HG03378 (cell line): ENCODE data around the gene PTPRCAP.
"Not testable (repeated sequence)": the region's sequence is repeated elsewhere in the genome, so short reads cannot be mapped to it uniquely, and the experiment has no call there.

Experiments
- ATAC-seq: cut with Tn5 transposase; IDR thresholded peaks from one replicate; pipeline ENCODE4 v1.9.1; 2021; ENCODE audit warnings: mild to moderate bottlenecking, moderate library complexity; ENCODE audit not compliant: unreplicated experiment

Gene PTPRCAP

DNA sequence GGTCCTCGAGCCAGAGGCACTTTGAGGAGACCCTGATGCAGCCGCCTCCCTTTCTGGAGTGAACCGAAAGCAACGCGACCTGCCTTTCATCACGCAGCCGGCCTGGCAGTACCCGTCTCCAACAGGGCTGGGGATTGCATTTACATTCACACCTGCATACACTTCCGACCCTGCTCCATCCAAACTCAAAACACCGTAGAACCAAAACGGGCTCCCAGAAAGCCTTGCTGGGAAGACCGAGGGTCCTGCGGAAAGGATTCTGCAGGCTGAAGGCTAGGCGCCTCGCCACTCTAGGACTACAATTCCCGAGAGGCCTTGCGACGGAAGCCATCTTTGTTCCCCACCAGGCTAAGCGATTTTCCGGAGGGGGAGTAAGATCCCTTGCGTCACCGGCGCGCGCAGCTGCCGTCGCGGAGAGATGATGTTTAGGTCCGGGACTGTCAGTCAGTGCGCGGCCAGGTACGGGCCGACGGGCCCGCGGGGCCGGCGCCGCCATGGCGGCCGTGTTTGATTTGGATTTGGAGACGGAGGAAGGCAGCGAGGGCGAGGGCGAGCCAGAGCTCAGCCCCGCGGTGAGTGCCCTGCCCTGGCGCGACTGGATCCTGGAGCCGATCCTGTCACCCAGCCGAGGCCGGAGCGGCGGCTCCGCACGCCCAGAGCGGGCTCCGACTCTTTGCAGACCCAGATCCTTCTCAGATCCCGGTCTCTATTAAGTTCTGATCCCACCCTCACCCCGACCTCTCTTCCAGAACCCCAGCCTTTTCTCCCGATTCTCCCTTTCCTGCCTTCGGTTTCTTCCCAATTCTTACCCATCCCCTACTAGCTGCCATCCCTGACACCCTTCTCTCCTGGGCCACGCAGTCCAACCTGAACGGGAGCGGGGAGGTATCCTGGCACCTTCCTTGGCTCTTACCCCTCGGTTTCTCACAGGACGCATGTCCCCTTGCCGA is 9.2 kb downstream of the PTPRCAP start, which contains the start of gene RPS6KB2:
RPS6KB2 (plus strand) TSS at position 443 of the 950 bp plus-strand sequence; CDS start at position 495, 52 bp downstream.
- peak; percentile 72 for ATAC-seq

DNA sequence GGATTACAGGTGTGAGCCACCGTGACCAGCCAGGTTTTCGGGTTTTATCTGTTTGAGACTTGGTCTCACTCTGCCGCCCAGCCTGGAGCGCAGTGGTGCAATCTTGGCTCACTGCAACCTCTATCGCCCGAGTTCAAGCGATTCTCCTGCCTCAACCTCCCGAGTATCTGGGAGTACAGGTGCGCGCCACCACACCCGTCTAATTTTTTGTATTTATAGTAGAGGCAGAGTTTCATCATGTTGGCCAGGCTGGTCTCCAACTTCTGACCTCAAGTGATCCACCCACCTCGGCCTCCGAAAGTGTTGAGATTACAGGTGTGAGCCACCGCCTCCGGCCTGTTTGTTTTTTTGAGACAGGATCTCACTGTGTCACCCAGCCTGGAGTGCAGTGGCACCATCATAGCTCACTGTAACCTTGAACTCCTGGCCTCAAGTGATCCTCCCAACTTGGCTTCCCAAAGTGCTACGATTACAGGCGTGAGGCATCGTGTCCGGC is 10.1 kb downstream of the PTPRCAP start:
- ATAC-seq: not testable (repeated sequence)

DNA sequence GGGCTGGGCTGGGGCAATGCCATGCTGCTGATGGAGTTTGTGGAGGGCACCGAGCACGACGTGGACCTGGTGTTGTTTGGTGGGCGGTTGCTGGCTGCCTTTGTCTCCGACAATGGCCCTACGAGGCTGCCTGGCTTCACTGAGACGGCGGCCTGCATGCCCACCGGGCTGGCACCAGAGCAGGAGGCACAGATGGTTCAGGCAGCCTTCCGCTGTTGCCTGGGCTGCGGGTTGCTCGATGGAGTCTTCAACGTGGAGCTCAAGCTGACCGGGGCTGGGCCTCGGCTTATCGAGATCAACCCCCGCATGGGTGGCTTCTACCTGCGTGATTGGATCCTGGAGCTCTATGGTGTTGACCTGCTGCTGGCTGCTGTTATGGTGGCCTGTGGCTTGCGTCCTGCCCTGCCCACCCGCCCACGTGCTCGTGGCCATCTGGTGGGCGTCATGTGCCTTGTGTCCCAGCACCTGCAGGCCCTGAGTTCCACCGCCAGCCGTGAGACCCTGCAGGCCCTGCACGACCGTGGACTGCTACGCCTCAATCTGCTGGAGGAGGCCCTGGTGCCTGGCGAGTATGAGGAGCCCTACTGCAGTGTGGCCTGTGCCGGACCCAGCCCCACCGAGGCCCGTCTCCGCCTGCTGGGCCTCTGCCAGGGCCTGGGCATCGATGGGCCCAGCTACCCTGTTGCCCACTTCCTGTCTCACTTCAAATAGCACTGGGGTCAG is 13.4 kb downstream of the PTPRCAP start:
- ATAC-seq: no peak

DNA sequence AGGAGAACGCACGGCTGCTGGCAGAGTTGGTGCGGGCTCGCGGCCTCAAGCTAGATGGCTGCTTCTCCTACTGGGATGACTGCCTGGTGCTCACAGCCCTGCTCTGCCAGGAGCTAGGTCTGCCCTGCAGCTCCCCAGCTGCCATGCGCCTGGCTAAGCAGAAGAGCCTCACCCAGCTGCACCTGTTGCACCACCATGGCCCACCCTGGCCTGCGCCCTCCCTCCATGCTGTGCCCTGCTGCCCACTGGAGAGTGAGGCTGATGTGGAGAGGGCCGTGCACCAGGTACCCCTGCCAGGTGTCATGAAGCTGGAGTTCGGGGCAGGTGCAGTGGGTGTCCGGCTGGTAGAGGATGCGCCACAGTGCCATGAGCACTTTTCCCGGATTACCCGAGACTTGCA is 14.0 kb downstream of the PTPRCAP start:
- ATAC-seq: no peak

DNA sequence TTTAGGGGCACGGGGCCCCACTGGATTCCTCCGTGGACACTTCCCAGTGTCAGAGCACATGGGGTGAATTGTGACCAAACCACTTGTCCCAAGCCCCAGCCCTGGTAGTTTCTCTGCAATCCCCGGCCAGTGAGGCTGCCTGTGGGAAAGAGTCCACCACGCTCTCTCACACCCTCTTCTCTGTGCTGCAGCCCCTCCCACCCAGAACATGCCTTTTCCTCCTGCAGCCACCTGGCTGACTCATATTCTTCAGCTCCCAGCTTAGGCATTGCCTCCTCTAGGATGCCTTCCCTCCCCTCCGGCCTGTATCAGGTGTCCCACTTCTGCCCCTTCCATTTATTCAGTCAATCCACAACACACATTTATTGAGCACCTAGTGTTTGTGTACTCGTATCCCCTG is 14.6 kb downstream of the PTPRCAP start:
- no peak for ATAC-seq

DNA sequence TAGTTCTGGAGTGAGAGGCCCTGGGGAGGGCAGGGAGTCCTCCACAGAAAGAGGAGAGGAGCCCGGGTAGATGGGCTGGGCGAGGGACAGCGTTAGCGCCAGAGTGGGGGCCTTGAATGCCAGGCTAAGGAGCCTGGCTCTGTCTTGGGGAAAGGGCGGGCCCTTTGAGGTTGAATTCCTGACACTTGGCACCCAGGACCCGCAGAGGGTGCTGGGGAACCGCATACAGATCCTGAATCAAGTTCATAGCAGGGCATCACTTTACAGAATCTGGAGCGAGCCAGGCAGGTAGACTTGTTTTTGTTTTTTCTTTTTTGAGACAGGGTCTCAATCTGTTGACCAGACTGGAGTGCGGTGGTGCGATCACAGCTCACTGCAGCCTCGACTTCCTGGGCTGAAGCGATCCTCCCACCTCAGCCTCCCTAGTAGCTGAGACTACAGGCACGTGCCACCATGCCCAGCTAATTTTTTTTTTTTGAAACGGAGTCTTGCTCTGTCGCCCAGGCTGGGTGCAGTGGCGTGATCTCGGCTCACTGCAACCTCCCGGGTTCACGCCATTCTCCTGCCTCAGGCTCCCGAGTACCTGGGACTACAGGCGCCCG is 16.0 kb downstream of the PTPRCAP start:
- ATAC-seq: no peak

DNA sequence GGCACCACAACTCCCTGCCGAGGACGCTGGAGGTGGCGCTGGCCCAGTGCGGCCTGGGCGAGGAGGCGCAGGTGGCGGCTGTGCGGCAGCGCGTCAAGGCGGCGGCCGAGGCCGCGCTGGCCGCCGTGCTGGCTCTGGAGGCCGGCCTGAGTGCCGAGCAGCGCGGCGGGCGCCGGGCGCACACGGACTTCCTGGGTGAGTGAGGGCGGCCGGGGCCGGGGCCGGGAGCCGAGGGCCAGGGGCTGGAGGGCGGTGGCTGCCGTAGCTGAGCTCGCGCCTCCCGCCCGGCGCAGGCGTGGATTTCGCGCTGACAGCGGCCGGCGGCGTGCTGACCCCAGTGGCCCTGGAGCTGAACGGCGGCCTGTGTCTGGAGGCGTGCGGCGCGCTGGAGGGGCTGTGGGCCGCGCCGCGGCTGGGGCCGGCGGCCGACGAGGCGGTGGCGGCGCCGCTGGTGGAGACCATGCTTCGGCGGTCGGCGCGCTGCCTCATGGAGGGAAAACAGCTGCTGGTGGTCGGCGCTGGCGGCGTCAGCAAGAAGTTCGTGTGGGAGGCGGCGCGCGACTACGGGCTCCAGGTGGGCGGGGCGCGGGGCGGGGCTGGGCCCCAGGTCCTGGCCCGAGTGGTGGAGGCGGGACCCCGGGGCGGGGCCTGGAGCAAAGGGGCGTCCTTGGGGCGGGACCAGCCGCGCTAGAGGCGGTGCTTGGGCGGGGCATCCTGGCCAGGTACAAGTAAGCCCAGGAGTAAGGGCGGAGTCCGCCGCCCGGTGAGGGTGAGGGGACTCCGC is 16.6 kb downstream of the PTPRCAP start:
- ATAC-seq: no peak

DNA sequence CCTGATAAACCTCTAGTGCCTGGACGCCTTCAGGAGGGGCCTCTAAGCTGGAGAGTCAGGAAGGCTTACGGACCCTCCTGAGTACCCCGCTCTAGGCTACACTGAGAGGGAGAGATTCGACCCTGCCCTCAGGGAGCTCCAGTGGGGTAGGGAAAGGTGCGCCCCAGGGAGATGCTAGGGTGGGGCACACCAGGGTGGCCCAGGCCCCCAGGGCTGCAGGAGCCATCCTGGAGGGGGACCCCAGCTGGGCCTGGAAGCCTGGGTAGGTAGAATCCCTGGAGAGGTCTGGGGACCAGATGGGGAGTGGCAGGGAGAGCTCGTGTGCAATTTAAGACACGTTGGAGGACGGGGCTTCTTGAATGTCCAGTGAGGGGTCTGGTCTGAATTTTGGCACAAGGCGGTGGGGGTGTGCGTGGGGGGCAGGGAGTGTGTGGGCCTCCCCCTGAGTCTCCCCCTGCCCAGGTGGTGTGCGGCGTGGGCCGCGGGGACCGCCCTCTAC is 17.3 kb downstream of the PTPRCAP start:
- ATAC-seq: no peak

DNA sequence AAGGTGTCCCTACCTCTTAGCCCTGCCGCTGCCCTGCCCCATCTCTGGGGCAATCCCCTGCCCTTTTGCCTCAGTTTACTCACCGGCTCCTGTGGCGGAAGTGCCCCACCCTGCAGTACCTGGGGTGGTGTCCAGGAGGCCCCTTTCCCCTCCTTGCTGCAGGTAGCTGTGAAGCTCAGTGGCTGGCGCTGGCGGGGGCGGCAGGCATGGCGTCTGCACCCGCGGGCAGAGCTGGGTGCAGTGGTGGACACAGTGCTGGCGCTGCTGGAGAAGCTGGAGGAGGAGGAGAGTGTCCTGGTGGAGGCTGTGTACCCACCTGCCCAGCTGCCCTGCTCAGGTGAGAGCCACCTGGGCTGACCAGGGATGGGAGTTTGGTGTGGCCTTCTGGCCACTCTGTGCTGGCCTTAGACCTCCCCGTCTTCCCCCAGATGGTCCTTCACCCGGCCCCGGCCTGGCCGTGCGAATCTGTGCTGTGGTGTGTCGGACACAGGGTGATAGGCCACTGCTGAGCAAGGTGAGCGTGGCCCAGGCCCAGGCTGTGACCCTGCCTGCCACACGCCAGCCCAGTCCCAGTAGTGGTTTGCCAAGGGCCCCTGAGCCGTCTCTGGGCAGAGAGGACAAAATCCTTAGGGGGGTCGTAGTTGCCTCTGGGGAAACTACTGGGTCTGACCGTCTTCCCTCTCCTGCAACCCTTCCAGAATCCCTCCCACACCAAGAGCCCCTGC is 18.0 kb downstream of the PTPRCAP start:
- no peak for ATAC-seq

DNA sequence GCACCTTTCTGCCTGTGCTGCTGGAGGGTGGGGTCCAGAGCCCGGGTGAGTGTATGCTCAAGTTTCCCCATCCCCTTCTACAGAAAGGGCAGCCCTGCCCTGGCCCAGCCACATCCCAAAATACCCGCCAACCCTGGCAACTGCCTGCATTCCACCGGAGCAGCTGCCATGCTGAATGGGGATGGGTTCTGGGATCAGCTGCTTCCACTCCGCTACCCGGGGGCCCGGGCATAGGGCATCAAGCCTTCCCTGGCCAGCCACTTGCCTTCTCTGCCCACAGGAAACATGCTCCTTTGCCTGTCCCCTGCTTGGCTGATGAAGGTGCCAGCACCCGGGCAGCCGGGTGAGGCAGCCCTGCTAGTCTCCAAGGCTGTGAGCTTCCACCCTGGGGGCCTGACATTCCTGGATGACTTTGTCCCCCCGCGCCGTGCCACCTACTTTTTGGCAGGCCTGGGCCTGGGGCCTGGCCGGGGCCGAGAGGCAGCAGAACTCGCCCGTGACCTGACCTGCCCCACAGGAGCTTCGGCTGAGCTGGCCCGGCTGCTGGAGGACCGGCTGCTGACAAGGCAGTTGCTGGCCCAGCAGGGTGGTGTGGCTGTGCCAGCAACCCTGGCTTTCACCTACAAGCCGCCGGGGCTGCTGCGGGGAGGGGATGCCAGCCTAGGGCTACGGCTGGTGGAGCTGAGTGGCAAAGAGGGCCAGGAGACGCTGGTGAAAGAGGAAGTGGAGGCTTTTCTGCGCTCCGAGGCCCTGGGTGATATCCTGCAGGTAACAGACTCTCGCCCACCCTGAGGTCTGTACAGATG is 18.8 kb downstream of the PTPRCAP start:
- no peak for ATAC-seq

DNA sequence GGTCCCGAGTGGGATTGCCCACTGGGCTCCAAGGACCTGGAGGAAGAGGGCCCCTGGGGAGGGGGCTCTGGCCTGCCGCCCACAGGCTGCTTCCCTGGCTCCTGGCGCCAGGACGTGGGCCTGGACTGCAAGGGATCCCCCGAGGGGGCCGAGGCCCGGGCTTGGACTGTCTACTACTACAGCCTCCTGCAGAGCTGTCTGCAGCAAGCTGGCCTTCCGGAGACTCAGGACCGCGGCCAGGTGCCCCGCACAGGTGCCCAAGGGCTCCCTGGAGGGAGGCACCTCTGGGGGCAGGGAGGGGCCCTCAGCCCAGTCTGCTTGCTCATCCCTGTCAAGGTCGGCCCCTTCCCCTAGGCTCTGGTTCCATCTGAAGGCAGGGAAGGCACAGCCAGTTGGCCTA is 20.1 kb downstream of the PTPRCAP start:
- ATAC-seq: no peak

DNA sequence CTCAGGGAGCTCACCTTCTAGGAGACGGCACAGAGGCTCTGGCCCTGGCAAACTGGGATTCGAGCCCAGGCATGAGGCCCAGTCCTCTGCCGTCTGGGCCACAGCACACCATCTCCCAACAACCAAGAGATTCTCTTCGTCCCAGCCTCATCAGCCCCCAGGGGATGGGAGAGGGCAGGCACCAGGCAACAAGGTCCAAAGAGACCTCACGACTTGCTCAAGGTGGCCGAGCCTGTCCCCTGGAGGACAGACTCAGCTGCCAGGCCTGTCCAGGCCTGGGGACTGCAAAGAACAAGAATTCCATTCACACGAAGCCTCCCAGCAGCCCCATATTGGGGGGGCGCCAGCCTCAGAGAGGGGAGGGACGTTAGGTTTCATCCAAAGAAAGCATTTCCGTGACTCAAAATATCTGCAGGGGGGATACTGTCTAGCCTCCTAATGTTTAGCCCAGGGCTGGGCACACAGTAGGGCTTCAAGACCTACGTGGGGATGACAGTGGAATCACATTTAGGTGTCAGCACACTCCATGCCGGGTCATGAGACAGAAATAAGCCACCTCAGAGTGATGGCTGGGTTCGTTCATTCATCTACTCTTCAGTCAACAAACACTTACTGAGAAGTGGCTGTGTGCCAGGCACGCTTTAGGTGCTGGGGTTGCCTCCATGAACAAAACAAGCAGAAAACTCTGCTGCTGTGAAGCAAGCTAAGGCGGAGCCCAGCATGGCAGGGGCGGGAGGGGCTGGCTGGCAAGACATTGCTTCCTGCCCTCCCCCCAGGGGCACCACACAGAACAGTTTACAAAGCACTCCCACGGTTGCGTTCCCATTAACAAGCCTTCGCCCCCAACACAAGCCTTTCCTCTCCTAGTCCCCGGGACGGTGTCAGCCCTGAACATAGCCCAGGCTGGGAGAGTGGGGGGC is 20.8 kb downstream of the PTPRCAP start:
- ATAC-seq: no peak

DNA sequence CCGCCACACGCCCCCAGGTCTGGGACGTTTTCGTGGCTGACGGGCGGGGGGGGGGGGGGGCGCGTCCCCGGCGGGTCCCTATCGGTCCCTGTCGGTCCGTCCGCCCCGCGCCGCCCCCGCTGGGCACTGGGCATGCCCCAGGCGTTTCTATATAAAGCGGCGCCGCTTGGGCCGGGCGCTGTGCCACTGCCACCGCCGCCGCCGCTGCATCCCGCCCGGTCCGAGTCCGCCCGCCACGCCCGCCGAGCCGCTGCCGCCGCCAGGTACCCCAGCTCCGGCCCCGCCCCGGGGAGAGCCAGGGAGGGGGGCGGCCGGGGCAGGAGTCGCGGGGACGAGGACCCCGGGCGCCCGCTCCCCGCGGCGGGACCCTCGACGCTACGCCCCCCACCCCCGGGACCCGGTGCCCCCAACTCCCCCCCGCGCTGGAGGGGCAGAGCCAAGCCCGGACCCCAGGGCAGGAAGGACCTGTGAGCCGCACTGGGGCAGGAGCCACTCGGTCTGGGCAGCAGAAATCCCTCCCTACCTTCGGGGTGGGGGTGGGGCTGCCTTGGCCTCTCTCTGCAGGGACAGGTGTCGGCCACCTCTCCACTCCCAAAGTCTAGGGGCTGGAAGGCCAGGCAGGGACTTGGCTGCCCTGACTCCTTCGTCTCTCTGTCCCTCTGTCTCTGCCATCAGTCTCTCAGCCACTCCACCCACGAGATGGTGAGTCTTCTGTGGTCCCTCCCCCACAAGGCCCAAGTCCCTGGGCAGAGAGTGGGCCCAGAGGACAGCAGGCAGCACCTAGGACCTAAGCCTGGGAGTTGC is 21.8 kb downstream of the PTPRCAP start, which contains the start of gene CARNS1:
CARNS1 (plus strand) TSS at position 178 of the 804 bp plus-strand sequence; CDS start at position 700, 522 bp downstream.
- no peak for ATAC-seq

DNA sequence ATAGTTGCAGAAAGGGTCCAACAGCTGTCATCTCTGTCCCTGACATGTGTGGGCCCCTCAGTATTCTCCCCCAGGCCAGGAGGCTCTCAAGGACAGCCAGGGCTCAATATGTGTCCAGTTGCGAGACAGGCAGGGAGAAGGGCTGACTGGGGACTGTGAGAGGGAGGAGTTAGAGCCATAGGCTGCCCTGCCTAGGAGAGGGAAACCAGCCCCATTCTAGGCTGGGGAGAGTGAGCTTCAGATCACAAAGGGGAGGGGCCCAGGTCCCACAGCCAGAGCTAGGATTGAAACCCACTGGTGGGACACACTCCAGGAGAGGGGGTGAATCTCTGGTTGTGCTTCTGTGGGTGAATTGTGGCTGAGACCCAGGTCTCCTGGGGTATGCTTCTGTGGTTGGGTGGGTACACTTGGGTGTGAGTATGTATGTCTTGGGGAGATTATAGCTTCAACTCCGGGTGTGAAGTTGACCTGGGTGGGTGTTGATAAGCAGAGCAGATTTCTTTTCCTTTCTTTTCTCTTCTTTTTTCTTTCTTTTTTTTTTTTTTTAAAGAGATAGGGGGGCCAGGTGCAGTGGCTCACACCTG is 24.1 kb downstream of the PTPRCAP start:
- no peak for ATAC-seq

DNA sequence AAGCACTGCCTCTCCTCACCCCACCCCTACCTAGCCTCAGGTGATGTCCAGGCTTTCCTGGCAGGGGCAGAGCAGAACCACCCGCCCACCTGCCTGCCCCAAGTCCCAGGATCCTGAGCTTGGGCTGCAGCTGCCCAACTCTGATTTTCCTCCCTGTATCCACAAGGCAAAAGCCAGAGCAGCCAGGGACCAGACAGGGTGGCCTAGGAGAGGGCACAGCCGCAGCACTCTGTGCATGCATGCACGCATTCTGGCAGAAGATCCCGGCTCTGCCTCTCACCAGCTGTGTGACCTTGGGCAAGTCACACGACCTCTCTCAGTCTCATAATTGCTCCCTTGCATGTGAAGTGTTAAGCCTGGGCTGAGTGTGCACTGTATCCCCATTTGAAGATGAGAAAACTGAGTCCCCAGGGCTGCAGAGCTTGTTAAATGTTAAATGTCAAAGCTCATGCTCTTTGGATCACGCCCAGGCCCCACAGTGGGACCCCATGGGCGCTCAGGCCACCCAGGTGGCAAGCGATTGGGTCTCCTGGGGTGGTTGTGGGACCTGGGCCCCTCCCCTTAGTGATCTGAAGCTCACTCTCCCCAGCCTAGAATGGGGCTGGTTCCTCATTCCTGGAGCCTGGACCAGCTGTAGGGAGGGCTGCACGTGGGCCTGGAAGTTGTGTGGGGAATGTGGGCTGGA is 24.8 kb downstream of the PTPRCAP start:
- ATAC-seq: no peak

DNA sequence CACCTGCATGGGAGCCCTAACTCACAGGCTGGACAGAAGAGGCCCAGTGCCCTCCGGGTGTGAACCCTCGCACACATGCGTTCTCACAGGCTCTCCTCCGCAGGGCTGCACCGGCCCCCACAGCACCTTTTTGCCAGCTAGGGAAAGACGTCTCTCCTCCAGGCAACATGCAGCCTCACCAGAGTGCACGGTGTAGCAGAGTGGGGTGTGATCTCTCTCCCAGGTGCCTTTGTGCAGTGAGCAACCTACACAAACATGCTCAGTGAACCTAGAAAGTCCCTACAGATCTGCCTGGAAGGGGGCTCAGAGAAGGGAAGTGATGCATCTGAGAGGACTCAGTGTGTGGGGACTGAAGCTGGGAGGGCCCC is 25.7 kb downstream of the PTPRCAP start:
- ATAC-seq: no peak
